GM21825 (cell line): ENCODE results near the gene PPP4R2.
"Not testable (repeated sequence)": the region's sequence is repeated elsewhere in the genome, so short reads cannot be mapped to it uniquely, and the experiment has no call there.

Source experiments
- ATAC-seq: cut with Tn5 transposase; IDR thresholded peaks from one replicate; pipeline ENCODE4 v1.9.1; 2021; ENCODE audit warnings: mild to moderate bottlenecking, moderate library complexity; ENCODE audit not compliant: unreplicated experiment

Gene PPP4R2

DNA sequence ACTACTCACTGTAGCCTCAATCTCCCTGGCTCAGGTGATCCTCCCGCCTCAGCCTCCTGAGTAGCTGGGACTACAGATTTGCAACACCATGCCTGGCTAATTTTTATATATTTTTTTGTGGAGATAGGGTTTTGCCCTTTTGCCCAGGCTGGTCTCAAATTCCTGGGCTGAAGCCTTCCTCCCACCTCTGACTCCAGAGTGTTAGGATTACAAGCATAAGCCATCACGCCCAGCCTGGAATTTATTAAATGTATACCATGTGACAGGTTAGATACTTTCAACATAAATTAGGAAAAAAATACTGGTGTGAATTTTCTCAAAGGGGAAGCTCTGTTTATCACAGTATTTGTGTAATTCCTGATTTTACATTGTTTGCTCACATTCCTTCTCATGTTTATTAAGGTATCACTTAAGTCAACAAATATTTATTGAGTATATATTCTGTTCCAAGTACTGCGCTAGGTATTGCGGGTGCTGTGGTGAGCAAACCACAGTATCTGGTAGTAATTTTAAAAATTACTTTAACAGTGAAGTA lies 24.8 kb downstream of the PPP4R2 start:
- no peak for ATAC-seq

DNA sequence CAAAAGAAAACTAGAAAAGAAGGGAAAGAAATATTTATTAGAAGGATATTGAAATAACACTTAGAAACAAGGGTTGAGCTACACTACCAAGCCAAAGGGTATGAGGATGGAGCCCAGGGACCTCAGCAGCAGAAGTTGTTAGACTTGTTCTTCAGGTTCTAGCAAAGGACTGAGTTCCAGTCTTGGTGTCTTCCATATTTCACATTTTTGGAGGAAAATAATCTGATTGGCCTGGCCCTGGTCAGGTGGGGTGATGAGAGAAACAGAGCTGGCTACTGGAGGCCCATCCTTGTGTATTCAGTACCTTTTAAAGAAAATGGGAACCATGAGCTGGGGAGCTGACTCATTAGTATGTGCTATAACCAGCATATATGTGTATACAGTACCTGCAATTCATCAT lies 28.2 kb downstream of the PPP4R2 start:
- no peak for ATAC-seq

DNA sequence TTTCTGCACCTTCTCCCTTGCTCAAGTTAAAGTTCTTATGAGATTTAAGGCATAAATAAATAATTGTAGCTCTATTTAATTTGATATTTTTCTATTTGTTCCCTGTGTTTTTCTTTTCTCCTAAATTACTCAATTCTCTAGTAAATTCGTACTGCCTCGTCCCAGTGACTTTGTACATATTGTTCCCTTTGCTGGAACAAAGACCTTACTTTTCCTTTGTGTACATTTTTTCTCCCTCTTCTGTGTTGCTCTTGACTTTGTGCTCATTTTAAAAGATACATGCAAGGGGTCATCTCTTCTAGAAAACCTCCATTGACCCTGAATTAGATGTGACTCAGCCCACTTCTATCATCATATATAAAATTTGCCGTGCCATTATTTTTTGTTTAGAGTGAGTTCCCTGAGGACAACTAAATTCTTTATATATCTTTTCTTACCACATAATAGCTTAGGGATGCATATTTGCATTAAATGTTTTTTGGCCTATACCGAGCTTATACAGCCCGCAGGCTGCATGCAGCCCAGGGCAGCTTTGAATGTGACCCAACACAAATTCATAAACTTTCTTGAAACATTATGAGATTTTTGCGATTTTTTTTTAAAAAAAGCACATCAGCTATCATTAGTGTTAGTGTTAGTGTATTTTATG lies 29.6 kb downstream of the PPP4R2 start:
- ATAC-seq = no peak

DNA sequence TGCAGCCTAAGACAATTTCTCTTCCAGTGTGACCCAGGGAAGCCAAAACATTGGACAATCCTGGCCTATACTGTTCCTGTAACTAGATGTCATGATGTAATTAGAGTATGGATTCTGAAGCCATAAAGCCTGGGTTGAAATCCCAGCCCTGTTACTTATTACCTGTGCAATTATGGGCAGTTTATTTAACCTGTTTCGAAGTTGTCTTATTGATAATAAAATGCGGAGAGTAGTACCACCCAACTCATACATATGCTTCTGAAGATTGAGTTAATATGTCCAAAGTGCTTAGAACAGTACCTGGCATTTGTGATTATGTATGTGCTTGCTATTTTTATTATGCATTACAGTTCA lies 30.1 kb downstream of the PPP4R2 start:
- no peak for ATAC-seq

DNA sequence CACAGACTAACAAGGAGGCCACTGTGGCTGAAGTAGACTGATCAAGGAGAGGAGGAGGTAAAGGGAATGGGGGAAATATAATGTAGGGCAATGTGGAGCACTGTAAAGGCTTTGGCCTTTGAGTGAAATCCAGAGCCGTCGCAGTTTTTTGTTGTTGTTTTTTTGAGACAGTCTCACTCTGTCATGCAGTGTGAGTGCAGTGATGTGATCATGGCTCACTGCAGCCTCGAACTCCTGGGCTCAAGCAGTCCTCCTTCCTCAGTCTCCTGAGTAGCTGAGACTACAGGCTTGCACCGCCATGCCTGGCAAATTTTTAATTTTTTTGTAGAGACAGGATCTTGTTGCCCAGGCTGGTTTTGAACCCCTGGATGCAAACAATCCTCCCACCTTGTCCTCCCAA lies 32.2 kb downstream of the PPP4R2 start:
- no peak for ATAC-seq

DNA sequence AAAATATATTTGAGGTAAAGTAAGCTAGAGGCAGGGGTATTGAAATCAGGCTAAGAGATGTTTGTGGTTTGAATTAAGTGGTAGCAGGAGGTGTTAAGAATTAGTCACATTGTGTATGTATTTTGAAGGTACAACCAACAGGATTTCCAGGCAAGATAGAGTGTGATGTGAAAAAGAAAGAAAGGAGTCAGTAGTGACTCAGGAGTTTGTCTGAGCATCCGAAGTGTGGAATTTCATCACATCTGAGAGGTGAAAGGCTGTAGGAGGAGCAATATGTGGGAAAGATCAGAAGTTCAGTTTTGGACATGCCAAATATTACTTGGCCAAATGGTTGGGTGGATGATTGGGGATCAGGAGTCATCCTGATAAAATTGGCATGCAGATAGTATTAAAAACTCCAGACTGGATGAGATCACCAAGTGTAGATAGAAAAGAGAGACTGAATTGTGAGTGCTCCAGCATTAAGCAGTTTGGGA lies 32.7 kb downstream of the PPP4R2 start:
- no peak for ATAC-seq

DNA sequence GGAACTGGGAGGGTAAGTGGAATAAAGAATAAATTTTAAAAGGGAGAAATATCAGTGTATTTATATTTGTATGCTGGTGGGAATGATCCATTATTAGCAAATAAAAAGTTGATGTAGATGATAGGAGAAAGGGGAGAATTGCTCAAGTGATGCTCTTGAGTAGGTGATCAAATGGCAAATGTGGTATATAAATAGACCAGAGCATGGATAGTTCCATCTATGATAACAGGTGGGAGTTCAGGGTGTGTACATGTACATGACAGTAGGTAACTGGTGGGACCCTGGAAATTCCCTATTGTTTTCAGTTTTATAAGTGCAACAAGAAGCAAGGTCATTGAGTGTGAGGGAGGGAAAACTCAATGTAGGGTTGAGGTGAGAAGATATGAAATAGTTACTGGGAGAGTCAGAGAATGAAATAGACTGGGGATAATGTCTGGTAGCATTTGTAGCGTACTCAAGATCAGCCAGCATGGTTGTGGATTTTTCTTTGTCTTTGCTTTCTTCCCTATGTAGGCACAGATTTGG lies 33.5 kb downstream of the PPP4R2 start:
- ATAC-seq = no peak

DNA sequence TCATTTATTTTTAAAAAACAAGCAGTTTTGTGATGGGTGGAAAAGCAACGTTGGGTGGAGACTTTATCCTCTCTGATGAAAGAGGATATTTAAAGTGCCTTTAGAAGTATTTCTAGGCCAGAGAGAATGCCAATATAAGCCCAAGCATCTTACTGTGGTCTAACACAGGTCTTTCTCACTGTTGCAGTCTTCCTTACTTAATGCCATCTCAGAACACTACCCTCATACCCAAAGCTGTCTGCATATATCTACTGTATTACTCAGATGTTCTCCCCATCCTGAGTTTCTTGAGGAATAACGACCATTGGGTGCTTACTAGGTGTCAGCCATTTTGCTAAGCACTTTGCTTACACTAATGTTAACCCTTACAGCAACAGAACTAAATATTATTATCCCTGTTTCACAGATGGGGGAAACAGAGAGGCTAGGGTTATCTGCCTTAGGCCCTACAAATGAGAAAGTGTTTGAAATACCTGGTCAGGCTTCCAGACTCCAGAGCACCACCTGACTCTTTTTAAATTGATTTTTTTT lies 35.0 kb downstream of the PPP4R2 start:
- ATAC-seq = no peak

DNA sequence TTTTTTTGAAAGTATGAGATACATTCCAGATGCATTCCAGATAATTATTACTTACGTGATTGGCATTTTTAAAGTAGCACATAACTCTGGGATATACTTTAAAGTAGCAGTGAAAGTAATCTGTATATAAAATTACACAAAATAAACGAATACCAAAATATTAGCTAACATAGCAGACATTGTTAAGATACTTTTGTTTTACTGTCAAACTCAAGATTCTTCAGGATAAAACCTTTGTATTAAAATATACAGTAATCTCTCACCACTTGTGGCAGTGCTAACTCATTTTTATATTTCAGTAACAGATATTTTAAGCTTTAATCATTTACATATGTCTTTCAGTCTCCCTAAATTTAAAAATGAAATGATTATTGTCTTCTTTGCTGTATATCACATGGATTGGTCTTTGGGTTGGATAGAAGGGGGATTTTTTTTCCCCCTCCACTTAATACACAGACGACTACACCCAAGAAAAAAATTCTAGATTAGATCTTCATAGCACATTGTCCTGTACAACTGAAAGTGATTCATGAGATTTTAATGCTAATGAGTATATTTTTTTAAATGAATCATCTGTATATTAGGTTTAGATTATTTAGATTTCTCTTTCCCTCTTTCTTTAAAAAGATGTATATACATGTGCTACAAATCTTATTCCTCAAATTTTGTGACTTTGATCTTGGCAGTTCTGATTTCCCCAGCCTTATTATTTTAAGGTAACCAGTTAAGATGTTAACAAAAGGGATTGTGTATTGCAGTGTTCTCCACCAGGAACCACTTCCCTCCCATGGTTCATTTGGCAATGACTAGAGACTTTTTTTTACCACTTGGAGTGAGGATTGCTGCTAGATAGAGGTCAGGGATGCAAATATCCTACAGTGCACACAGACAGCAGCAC lies 40.3 kb downstream of the PPP4R2 start:
- ATAC-seq = no peak

DNA sequence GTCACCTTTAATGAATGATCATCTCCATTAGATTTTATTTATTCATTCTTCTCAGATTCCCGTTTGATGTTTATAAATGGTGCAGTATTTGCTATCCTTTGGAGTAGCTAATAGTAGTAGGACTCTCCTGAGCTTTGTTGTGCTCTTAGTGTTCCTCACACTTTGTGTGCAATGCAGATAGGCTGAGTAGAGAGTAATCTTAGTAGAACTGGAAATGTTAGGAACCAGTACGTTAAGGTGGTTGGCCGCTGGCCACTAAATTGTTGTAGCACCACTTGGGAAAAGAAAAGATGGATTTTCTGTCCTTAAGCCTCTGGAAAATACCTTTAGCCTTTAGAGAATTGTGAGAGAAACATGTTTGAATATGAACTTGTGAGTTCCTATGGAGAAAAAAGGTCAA lies 44.9 kb downstream of the PPP4R2 start:
- ATAC-seq = no peak

DNA sequence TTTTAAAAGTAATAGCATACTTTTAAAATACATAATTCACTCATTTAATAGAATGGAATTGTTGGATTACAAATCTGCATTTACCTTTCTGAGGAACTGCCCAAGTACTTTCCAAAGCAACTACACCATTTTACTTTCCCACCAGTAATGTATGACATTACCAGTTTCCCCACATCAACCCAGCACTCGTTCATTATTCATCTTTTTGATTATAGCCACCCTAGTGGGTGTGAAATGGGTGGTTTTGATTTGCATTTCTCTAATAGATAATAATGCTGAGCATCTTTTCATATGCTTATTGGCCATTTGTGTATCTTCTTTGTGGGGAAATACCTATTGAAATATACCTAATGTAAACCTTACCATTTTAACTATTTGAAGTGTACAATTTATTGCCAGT lies 46.8 kb downstream of the PPP4R2 start:
- ATAC-seq = no peak

DNA sequence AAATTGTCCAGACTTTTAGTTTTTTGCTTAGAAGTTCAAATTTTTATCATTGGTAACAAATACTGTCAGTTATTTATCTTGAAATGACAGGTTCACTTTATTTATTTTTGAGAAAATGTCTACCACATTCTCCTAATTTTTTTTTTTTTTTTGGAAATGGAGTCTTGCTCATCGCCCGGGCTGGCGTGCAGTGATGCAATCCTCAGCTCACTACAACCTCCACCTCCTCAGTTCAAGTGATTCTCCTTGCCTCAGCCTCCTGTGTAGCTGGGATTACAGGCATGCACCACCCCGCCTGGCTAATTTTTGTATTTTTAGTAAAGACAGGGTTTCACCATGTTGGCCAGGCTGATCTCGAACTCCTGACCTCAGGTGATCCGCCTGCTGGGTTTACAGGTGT lies 48.8 kb downstream of the PPP4R2 start:
- no peak for ATAC-seq

DNA sequence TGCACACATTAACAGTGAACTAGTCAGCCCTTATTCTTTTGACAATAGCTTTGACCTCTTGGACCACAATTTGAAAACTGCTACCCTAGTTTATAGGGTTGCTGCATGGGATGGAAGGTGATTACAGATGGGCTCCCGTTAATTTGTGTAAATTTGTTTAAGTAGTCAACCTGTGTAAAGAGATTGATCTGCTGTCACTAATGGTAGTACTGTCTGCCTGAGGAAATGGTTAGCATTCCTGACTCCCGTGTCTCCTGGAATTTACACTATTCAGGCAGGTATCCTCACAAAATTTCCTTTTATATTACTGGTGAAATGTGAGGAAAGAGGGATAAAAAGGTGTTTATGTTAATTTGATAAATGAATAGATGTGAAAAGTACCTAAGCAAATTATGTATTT lies 49.6 kb downstream of the PPP4R2 start:
- no peak for ATAC-seq

DNA sequence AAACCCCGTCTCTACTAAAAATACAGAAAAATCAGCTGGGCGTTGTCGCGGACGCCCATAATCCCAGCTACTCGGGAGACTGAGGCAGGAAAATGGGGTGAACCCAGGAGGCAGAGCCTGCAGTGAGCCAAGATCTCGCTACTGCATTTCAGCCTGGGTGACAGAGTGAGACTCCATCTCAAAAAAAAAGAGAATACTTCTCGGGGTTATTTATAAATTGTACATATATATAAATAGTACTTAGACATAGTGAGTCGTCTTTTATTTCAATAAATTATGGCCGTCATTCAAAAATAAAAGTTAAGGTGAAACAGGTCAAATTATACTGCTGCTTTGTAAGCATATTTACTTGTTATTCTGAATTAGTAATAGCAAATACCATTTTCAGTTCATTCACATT lies 52.7 kb downstream of the PPP4R2 start:
- no peak for ATAC-seq

DNA sequence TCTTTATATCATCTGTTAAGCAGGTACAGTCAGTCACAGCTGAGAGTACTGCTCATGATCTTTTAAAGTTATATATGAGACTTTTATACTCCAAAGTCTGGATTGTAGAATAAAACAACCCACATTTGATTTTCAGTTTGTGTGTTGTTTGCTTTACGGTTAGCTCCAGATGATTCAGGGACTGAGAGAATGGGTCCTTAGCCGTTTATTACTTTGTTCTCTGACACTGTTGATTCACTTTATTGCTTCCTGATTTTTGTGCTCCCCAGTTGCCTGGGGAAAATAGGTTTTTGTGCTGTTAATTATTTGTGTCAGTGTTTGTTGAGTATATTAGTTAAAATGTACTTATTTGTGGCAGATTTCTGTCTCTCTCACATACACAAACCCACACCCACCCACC lies 56.2 kb downstream of the PPP4R2 start:
- ATAC-seq = no peak

DNA sequence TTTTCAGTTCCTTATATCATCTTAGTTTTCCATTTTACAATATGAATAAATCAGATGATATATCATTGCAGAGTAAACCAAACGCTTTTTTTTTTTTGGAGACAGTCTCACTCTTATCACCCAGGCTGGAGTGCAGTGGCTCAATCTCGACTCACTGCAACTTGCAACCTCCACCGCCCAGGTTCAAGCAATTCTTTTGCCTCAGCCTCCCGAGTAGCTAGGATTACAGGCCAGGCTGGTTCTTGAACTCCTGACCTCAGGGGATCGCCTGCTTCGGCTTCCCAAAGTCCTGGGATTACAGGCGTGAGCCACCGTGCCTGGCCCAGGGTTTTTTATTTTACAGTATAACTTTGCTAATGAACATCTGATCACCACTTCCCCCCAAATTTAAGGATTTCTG lies 59.0 kb downstream of the PPP4R2 start:
- ATAC-seq = no peak

DNA sequence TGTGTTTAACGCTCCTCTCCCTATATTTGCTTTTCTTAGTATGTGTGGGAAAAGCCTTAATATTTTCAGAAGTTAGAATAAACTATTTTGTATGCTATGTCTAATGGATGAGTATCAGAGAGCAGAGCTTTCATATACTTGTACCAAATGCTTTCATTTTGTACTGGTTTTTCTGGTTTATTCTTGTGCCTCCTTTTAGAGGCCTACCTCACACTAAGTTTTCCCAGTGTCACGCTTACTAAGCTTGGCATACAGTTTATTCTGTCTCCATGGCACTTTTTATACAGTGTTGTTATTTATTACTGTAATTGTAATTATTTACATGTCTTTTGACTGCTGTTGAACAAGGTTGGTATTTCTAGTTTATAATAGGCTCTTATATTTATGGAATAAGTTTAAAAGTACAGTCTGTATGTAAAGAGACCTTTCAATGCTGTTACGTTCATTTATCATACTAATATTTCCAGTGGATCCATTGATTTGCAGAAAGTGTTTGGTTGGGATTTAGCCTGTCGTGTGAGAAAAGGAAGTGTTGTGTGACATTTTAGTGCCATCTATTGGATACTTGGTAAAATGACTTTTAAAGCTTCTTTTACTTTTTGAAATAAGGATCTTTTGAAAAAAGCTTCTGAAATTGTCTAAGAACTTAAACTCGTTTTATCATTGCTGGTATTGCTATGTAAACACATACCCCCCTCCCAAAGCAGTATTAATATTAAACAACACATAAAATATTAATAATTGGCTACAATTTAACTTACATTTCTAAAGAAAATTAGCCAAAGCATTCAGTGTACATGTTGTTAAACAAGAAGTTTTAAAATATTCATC lies 59.6 kb downstream of the PPP4R2 start:
- no peak for ATAC-seq

DNA sequence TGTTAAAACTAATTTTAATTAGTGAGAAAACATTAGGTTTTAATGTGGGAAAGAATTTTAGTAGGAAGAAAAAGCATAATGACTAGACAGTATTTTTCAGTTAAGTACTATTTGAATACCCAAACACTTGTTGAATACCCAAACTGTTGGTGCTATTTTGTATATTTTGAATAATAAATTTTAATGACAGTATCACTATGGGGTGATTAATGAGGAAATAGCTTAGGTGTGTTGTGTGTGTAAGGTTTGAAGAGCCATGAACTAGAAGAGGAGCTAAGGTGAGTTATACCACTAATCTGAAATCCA lies 60.2 kb downstream of the PPP4R2 start:
- ATAC-seq = no peak

DNA sequence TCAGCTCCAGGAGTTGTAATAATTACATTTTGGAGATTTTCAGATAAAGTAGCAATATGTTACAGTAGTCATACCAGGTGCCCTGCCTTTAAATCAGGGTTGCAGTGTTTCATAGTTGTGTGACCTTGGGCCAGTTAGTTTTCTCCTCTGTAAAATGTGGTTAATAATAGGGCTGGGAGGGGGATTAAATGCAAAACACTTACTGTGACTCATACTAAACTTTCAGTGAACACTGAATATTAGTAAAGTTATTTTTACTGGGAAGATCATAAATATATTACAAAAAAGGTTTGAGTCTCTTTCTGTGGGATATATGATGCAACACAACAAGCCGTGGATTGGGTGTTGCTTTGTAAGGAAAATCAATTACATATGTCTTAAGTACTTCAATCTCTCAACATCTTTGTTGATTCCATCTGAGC lies 63.7 kb downstream of the PPP4R2 start:
- ATAC-seq = no peak

DNA sequence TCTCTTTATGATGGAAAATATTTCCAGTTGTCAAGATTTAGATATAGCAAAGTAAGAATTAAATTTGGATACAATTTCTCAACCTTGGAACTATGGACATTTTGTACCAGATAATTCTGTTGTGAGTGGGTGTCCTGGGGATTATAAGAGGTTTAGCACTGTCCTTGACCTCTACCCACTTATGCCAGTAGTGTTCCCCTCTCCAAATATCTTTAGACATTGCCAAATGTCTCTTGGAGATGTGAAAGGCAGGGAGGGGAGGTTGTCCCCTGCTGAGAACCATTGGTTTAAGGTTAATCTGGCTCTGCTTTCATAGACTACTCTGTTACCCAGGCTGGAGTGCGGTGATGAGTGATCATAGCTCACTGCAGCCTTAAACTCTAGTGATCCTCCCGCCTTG lies 64.8 kb downstream of the PPP4R2 start, which contains the start of gene EBLN2:
TSS of gene EBLN2 (plus strand) at position 244 of the 400 bp plus-strand sequence. CDS start 423 bp downstream, outside the sequence.
- no peak for ATAC-seq

DNA sequence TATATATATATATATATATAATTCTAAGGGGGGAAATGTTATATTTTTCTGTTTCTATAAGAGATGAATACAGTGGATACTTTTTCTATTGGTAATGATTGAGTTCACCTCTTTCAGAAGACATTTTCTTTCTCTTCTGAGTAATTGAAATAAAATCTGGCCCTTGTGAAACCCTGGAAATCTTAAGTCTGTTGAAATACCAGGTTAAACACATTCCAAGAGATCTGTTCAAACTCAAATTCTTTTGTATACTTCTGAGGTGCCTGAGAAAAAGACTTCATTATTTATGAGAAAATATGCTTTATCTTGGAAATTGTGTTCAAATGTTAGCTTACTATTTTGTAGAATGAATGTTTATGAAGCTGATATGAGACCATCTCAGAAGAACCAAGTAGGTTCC lies 69.6 kb downstream of the PPP4R2 start:
- ATAC-seq = not testable (repeated sequence)
